Loucy (cell line): ENCODE measurements around the gene USP11.

Experiments used
- H2AFZ ChIP-seq: fragments of 200-600 bp; sonication (generic); 2 replicates; pipeline ENCODE4 v1.6.0; 2016; ENCODE audit warnings: antibody characterized with exemption, mild to moderate bottlenecking, low read length, moderate library complexity
- H3F3A ChIP-seq: fragments of 200-600 bp; 2 replicates; pipeline ENCODE4 v1.6.0; 2016; ENCODE audit warnings: antibody characterized with exemption, low read depth, mild to moderate bottlenecking
- H3K27me3 ChIP-seq: fragments of 200-600 bp; sonication (generic); 2 replicates; pipeline ENCODE4 v1.6.1; 2014; ENCODE audit warnings: low read length, mild to moderate bottlenecking; ENCODE audit not compliant: insufficient read depth, poor library complexity, severe bottlenecking
- H3K36me3 ChIP-seq: fragments of 200-600 bp; sonication (generic); 2 replicates; pipeline ENCODE4 v1.6.1; 2016; ENCODE audit warnings: low read length; ENCODE audit not compliant: insufficient read depth
- H3K4me1 ChIP-seq: fragments of 200-600 bp; sonication (generic); 2 replicates; pipeline ENCODE4 v1.5.1; 2014; ENCODE audit warnings: low read length, mild to moderate bottlenecking; ENCODE audit not compliant: insufficient read depth, poor library complexity, severe bottlenecking
- H3K4me2 ChIP-seq: fragments of 200-600 bp; sonication (generic); 2 replicates; pipeline ENCODE4 v1.6.0; 2014; ENCODE audit warnings: antibody characterized with exemption, low read length, low read depth, mild to moderate bottlenecking; ENCODE audit not compliant: poor library complexity, severe bottlenecking
- H3K4me3 ChIP-seq: fragments of 200-600 bp; sonication (generic); 2 replicates; pipeline ENCODE4 v1.5.1; 2014; ENCODE audit warnings: low read length, mild to moderate bottlenecking, mixed read lengths; ENCODE audit not compliant: poor library complexity, severe bottlenecking
- H3K79me2 ChIP-seq: fragments of 200-600 bp; sonication (generic); 2 replicates; pipeline ENCODE4 v1.6.1; 2014; ENCODE audit warnings: low read length; ENCODE audit not compliant: insufficient read depth
- H3K9ac ChIP-seq: fragments of 200-600 bp; sonication (generic); 2 replicates; pipeline ENCODE4 v1.6.0; 2014; ENCODE audit warnings: mild to moderate bottlenecking, low read depth, low read length, moderate library complexity; ENCODE audit not compliant: poor library complexity, severe bottlenecking
- H3K9me2 ChIP-seq: fragments of 200-600 bp; sonication (generic); replicated peaks from 2 replicates; pipeline ENCODE4 v1.6.1; 2016; ENCODE audit warnings: low read depth, low read length, mixed read lengths
- H3K9me3 ChIP-seq: fragments of 200-600 bp; sonication (generic); 2 replicates; pipeline ENCODE4 v1.6.1; 2014; ENCODE audit warnings: mild to moderate bottlenecking, antibody characterized with exemption, low read length, low read depth; ENCODE audit not compliant: insufficient read depth
- H4K20me1 ChIP-seq: fragments of 200-600 bp; sonication (generic); 2 replicates; pipeline ENCODE4 v1.6.0; 2014; ENCODE audit warnings: antibody characterized with exemption, low read length, mild to moderate bottlenecking; ENCODE audit not compliant: insufficient read depth, poor library complexity, severe bottlenecking
- CTCF ChIP-seq: fragments of 200-600 bp; sonication (generic); conservative IDR thresholded peaks from 2 replicates; pipeline ENCODE4 v1.5.1; 2014; ENCODE audit warnings: mild to moderate bottlenecking, antibody characterized with exemption, low read length
- EZH2phosphoT487 ChIP-seq: fragments of 200-600 bp; IDR thresholded peaks from 2 replicates; pipeline ENCODE4 v1.6.1; 2018; ENCODE audit warnings: antibody characterized with exemption, mild to moderate bottlenecking, moderate library complexity, borderline replicate concordance

The USP11 gene

GRCh38 chrX:47190445-47191269, 42.2 kb upstream of the USP11 start:
- peaks cover 11% of the 10 kb centered on the region for H4K20me1 ChIP-seq
- peak overlapping the region; percentile 72 for H3K4me2 ChIP-seq
- H3K4me3 ChIP-seq: peak overlapping the region; percentile 97
- no peaks in the 10 kb centered on the region for H3K9me2 ChIP-seq
- H3K36me3 ChIP-seq: peaks cover 13% of the 10 kb centered on the region; the same call in 1 of the 2 replicates
- H3K79me2 ChIP-seq: peaks cover 34% of the 10 kb centered on the region
- H2AFZ ChIP-seq: peak overlapping the region; percentile 76
- TF ChIP-seq CTCF (no peak), EZH2phosphoT487 (no peak)
- no peaks in the 10 kb centered on the region for H3F3A ChIP-seq
- H3K9ac ChIP-seq: peak overlapping the region; percentile 91
- no peaks in the 10 kb centered on the region for H3K9me3 ChIP-seq
- H3K4me1 ChIP-seq: peaks cover 3% of the 10 kb centered on the region
- peaks cover 5% of the 10 kb centered on the region for H3K27me3 ChIP-seq

GRCh38 chrX:47191331-47191730, 41.5 kb upstream of the USP11 start:
- Histone ChIP-seq H3K27me3 (peaks cover 5% of the 10 kb centered on the region), H3K4me2 (peak overlapping the region; percentile 72), H4K20me1 (peaks cover 17% of the 10 kb centered on the region), H3K4me1 (peaks cover 9% of the 10 kb centered on the region), H3K9ac (peak overlapping the region; percentile 91), H3F3A (no peaks in the 10 kb centered on the region), H3K9me3 (no peaks in the 10 kb centered on the region), H3K79me2 (peaks cover 40% of the 10 kb centered on the region), H3K36me3 (peaks cover 7% of the 10 kb centered on the region; the same call in 1 of the 2 replicates), H2AFZ (peak overlapping the region; percentile 55), H3K9me2 (no peaks in the 10 kb centered on the region), H3K4me3 (peak overlapping the region; percentile 97)
- TF ChIP-seq EZH2phosphoT487: no peak
- TF ChIP-seq CTCF: no peak

- H3F3A ChIP-seq: no peaks in the 10 kb centered on the region
- peak overlapping the region; percentile 91 for H3K9ac ChIP-seq
- peaks cover under 1% of the 10 kb centered on the region; the same call in 1 of the 2 replicates for H3K36me3 ChIP-seq
- no peaks in the 10 kb centered on the region for H3K9me2 ChIP-seq
- H3K27me3 ChIP-seq: peaks cover 5% of the 10 kb centered on the region
- TF ChIP-seq EZH2phosphoT487 (no peak), CTCF (no peak)
- no peaks in the 10 kb centered on the region for H3K9me3 ChIP-seq
- peaks cover 15% of the 10 kb centered on the region for H3K4me1 ChIP-seq
- H3K79me2 ChIP-seq: peaks cover 46% of the 10 kb centered on the region
- H3K4me2 ChIP-seq: peak overlapping the region; percentile 72
- peak overlapping the region; percentile 97 for H3K4me3 ChIP-seq
- peak overlapping the region; percentile 55; the same call in 1 of the 2 replicates for H2AFZ ChIP-seq
- peaks cover 23% of the 10 kb centered on the region for H4K20me1 ChIP-seq
Measured at GRCh38 chrX:47191806-47192401, 40.9 kb upstream of the USP11 start.
